Measurements from ENCODE around the gene PDCD6IP. TPM values are rescaled to one million over a fixed set of nuclear protein-coding genes. Genes with fewer than 3 reads are reported as not detected.

PDCD6IP gene
- total RNA-seq, 3 donors from 2014 or later, result 152 to 242 (median 204) TPM

DNA sequence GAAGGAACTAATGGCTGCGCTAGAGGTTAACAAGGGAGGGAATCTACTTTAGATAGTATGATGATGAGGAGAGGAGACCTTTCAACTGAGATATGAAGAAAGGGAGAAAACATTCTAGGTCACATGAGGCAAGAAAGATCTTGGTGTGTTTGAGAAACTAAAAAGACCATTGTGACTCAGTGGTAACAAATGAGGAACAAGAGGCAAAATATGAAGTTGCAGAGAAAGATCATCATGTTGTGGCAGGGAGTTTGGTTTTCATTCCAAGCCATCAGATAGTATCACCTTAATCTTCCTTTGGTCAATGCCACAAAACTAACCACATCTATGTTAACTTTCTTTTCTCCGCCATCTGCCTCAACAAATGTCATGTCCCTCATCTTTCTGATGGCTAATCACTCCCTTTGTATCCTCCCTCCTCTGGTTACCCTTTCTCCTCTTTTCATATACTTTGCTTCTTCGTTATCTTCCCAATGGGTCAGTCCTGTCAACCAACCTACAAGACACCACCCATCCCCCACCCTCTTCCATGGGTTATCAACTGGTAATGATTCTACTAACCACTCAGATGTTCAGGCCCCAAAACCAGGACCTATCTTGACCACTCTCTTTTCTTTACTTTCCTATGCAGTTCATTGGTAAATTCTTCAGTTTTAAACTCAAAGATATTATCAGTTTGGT lies 2.4 kb upstream of the PDCD6IP start:
- no peak overlapping the region for H3K4me3 ChIP-seq
- no peak for TF ChIP-seq POLR2A (IDR thresholded peaks at IDR 0.05)
- TF ChIP-seq POLR2AphosphoS5 (IDR thresholded peaks at IDR 0.05), result no peak
- TF ChIP-seq, protein P1, sequence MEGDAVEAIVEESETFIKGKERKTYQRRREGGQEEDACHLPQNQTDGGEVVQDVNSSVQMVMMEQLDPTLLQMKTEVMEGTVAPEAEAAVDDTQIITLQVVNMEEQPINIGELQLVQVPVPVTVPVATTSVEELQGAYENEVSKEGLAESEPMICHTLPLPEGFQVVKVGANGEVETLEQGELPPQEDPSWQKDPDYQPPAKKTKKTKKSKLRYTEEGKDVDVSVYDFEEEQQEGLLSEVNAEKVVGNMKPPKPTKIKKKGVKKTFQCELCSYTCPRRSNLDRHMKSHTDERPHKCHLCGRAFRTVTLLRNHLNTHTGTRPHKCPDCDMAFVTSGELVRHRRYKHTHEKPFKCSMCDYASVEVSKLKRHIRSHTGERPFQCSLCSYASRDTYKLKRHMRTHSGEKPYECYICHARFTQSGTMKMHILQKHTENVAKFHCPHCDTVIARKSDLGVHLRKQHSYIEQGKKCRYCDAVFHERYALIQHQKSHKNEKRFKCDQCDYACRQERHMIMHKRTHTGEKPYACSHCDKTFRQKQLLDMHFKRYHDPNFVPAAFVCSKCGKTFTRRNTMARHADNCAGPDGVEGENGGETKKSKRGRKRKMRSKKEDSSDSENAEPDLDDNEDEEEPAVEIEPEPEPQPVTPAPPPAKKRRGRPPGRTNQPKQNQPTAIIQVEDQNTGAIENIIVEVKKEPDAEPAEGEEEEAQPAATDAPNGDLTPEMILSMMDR (IDR thresholded peaks at IDR 0.05), result no peak
- H3K36me3 ChIP-seq, result no peaks in the 10 kb centered on the region
- intact Hi-C loops (cut with DNase I; ENCODE audit: low total_unique reads), result no loop called here
- H3K9me3 ChIP-seq, result no peaks in the 10 kb centered on the region
- no peak overlapping the region for H3K27ac ChIP-seq
- DNase-seq (ENCODE audit: low spot score in 2 of 2), result no peak
- peaks cover 0 to 9% of the 10 kb centered on the region in 2 donors for H3K4me1 ChIP-seq
- H3K27me3 ChIP-seq, result no peaks in the 10 kb centered on the region

DNA sequence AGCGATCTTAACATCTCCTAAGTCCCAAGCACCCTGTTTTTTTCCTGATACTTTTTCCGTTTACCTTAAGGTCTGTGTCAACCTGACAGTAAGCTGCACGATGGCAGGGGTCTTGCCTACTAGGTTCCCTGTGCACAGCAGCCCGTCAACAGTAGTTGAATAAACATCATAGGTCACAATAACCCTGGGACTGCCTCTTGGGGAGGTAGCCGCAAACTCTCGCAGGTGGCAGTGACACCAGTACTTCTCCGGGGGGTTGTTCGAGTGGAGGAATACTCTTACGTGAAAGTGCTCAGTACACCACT lies 365 bp upstream of the PDCD6IP start:
- no peaks in the 10 kb centered on the region for H3K36me3 ChIP-seq
- peak overlapping the region; percentile 79 to 91 (median 80) for H3K4me3 ChIP-seq
- peaks cover 0 to 9% of the 10 kb centered on the region in 2 donors for H3K4me1 ChIP-seq
- intact Hi-C loops (cut with DNase I; ENCODE audit: low total_unique reads), result no loop called here
- no peaks in the 10 kb centered on the region for H3K9me3 ChIP-seq
- DNase-seq (ENCODE audit: low spot score in 2 of 2), result no peak
- TF ChIP-seq, protein P1 (IDR thresholded peaks at IDR 0.05), result no peak
- TF ChIP-seq POLR2AphosphoS5 (IDR thresholded peaks at IDR 0.05), result no peak
- no peak for TF ChIP-seq POLR2A (IDR thresholded peaks at IDR 0.05)
- H3K27ac ChIP-seq, result peak overlapping the region; percentile 98 to 99
- no peaks in the 10 kb centered on the region for H3K27me3 ChIP-seq

DNA sequence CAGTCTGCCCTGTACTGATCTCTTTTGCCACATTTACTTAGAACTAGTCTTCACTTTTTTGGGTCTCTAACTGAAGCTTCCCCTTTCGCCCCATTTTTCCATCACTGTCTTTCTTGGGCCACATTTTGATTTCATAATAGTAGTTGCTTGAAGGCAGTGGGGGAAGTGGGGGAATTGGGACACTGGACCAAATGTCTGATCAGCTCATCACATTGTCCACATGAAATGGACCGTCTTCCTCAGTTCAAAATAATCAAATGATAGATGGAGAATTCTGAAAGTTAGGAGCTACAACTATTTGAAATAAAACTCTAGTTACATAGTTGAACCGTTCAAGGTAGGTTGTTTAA lies 747 bp downstream of the PDCD6IP start:
- Histone ChIP-seq H3K27me3 (no peaks in the 10 kb centered on the region), H3K4me3 (peak overlapping the region; percentile 79 to 91 (median 80)), H3K4me1 (peaks cover 0 to 9% of the 10 kb centered on the region in 2 donors), H3K27ac (peak overlapping the region; percentile 98 to 99), H3K9me3 (no peaks in the 10 kb centered on the region), H3K36me3 (no peaks in the 10 kb centered on the region)
- no peak for DNase-seq (ENCODE audit: low spot score in 2 of 2)
- no peak for TF ChIP-seq POLR2A (IDR thresholded peaks at IDR 0.05)
- intact Hi-C loops (cut with DNase I; ENCODE audit: low total_unique reads), result no loop called here

DNA sequence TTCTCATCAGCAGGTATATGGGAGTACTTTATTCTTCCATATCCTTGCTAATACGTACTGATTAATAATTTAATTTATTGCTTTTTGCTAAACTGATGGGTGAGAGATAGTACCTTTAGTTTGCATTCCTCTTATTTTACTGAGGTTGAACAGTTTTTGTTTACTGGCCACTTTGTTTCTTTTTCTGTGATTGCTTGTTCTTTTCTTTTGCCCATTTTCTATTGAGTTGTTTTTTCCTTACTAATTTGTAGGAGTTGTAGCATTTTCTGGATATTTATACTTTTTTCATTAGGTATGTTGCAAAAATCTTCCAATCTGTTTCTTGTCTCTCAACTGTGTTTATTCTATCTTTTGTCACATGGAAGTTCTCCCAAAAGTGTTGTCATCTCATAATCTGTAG lies 4.8 kb downstream of the PDCD6IP start:
- TF ChIP-seq POLR2AphosphoS5 (IDR thresholded peaks at IDR 0.05) (no peak), POLR2A (IDR thresholded peaks at IDR 0.05) (no peak)
- TF ChIP-seq, protein P1 (IDR thresholded peaks at IDR 0.05), result no peak
- DNase-seq (ENCODE audit: low spot score in 2 of 2), result no peak
- Histone ChIP-seq H3K27ac (no peak overlapping the region), H3K27me3 (no peaks in the 10 kb centered on the region), H3K9me3 (no peaks in the 10 kb centered on the region), H3K4me1 (peaks cover 0 to 6% of the 10 kb centered on the region in 2 donors), H3K36me3 (no peaks in the 10 kb centered on the region), H3K4me3 (no peak overlapping the region)
- intact Hi-C loops (cut with DNase I; ENCODE audit: low total_unique reads), result no loop called here

DNA sequence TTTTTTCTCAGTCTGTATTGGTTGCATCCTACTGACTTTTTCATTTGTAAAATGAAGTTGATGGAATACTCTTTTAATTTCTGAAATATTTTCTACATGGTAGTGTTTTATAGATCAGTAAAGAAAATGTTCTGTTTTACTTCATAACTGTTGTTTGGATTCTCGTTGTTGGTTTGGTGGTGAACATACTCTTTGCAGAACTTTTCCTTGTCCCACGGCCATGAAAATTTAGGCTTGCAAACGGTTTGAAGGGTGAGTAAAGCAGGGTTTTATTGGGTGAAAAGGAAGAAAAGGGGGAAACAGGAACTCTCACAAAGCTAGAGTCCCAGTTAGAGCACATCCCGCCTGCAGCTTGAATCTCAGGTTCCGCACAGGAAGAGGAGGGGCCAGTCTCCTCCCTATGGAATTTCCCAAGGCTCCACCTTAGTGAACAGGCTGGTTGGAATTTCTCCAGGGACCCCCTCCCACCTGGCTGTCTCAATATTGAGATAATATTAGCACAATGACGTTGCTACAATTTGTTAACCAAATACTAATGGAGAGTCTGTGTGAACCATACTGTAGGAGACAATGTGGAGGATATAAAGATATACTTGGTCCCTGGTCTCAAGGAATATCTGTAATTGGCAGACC lies 5.6 kb downstream of the PDCD6IP start:
- no peaks in the 10 kb centered on the region for H3K36me3 ChIP-seq
- intact Hi-C loops (cut with DNase I; ENCODE audit: low total_unique reads), result no loop called here
- no peaks in the 10 kb centered on the region for H3K9me3 ChIP-seq
- TF ChIP-seq POLR2A (IDR thresholded peaks at IDR 0.05) (no peak), POLR2AphosphoS5 (IDR thresholded peaks at IDR 0.05) (no peak)
- TF ChIP-seq, protein P1 (IDR thresholded peaks at IDR 0.05), result no peak
- no peak overlapping the region for H3K4me3 ChIP-seq
- no peaks in the 10 kb centered on the region for H3K27me3 ChIP-seq
- H3K27ac ChIP-seq, result no peak overlapping the region
- DNase-seq (ENCODE audit: low spot score in 2 of 2), result no peak
- H3K4me1 ChIP-seq, result peaks cover 0 to 6% of the 10 kb centered on the region in 2 donors

All from breast epithelium (tissue), 4 donors.